ENCODE measurements around the gene EVA1A. TPM values are rescaled to one million over a fixed set of nuclear protein-coding genes. Genes with fewer than 3 reads are reported as not detected.

Gene EVA1A
- total and polyA plus RNA-seq, 2 experiments from 2014 or later = 4.6 to 7.9 TPM

GRCh38 chr2:75489721-75490120 lies 71.0 kb downstream of the EVA1A start:
- Histone ChIP-seq H3K27ac (ENCODE audit: low read depth) (no peak overlapping the region), H3F3A (replicated peaks; ENCODE audit: low read depth) (no peaks in the 10 kb centered on the region), H4K20me1 (replicated peaks; ENCODE audit: insufficient read depth) (no peaks in the 10 kb centered on the region), H3K27me3 (ENCODE audit: insufficient read depth) (no peaks in the 10 kb centered on the region), H3K4me2 (no peak overlapping the region), H3K36me3 (ENCODE audit: insufficient read depth) (no peaks in the 10 kb centered on the region), H3K9me2 (ENCODE audit: insufficient read depth) (0 out of 2 replicates have a peak, but pooled peaks cover 4% of the 10 kb centered on the region), H3K4me3 (no peak overlapping the region), H3K79me2 (replicated peaks; ENCODE audit: insufficient read depth) (no peaks in the 10 kb centered on the region), H3K4me1 (ENCODE audit: insufficient read depth) (no peaks in the 10 kb centered on the region), H2AFZ (no peak overlapping the region)
- DNase-seq (ENCODE audit: low spot score) = no peak
- H3K9me3 Mint-ChIP-seq = peaks cover 10% of the 10 kb centered on the region; the same call in 2 of the 3 replicates
- ATAC-seq = no peak
- H3K27me3 Mint-ChIP-seq (ENCODE audit: insufficient read depth, low read depth, poor library complexity) = peaks cover 2% of the 10 kb centered on the region
- no peaks in the 10 kb centered on the region for H3K4me1 Mint-ChIP-seq
- TF ChIP-seq ETS1 (IDR thresholded peaks at IDR 0.05) (no peak), NANOG (IDR thresholded peaks at IDR 0.05; ENCODE audit: borderline replicate concordance) (no peak), ZNF114 (CRISPR knock-in tag; IDR thresholded peaks at IDR 0.05) (no peak)
- no peak overlapping the region for H3K27ac Mint-ChIP-seq
- no peak overlapping the region for H3K4me3 Mint-ChIP-seq
- no peaks in the 10 kb centered on the region; the same call in 2 of the 3 replicates for H3K36me3 Mint-ChIP-seq (ENCODE audit: low read depth)

GRCh38 chr2:75488157-75488556 lies 72.6 kb downstream of the EVA1A start:
- H3K36me3 ChIP-seq (ENCODE audit: insufficient read depth) = no peaks in the 10 kb centered on the region
- DNase-seq (ENCODE audit: low spot score) (no peak), ATAC-seq (no peak)
- peaks cover 2% of the 10 kb centered on the region for H3K27me3 Mint-ChIP-seq (ENCODE audit: insufficient read depth, low read depth, poor library complexity)
- no peak overlapping the region for H3K4me3 ChIP-seq
- peaks cover 10% of the 10 kb centered on the region; the same call in 2 of the 3 replicates for H3K9me3 Mint-ChIP-seq
- 0 out of 2 replicates have a peak, but pooled peaks cover 6% of the 10 kb centered on the region for H3K9me2 ChIP-seq (ENCODE audit: insufficient read depth)
- H3K27ac ChIP-seq (ENCODE audit: low read depth) = no peak overlapping the region
- H3K27me3 ChIP-seq (ENCODE audit: insufficient read depth) = no peaks in the 10 kb centered on the region
- TF ChIP-seq ETS1 (IDR thresholded peaks at IDR 0.05) = no peak
- no peak for TF ChIP-seq JUNB (IDR thresholded peaks at IDR 0.05; ENCODE audit: unreplicated experiment)
- TF ChIP-seq CREB1 (CRISPR knock-in tag; IDR thresholded peaks at IDR 0.05; ENCODE audit: low read depth) = no peak
- no peak for TF ChIP-seq ZNF462 (CRISPR knock-in tag; IDR thresholded peaks at IDR 0.05)
- no peak for TF ChIP-seq ZNF114 (CRISPR knock-in tag; IDR thresholded peaks at IDR 0.05)
- no peak for TF ChIP-seq EZH2phosphoT487 (IDR thresholded peaks at IDR 0.05; ENCODE audit: unreplicated experiment)
- no peak for TF ChIP-seq POLR2AphosphoS5 (IDR thresholded peaks at IDR 0.05; ENCODE audit: low read depth)
- no peak for TF ChIP-seq NANOG (IDR thresholded peaks at IDR 0.05; ENCODE audit: borderline replicate concordance)
- TF ChIP-seq, protein P1, sequence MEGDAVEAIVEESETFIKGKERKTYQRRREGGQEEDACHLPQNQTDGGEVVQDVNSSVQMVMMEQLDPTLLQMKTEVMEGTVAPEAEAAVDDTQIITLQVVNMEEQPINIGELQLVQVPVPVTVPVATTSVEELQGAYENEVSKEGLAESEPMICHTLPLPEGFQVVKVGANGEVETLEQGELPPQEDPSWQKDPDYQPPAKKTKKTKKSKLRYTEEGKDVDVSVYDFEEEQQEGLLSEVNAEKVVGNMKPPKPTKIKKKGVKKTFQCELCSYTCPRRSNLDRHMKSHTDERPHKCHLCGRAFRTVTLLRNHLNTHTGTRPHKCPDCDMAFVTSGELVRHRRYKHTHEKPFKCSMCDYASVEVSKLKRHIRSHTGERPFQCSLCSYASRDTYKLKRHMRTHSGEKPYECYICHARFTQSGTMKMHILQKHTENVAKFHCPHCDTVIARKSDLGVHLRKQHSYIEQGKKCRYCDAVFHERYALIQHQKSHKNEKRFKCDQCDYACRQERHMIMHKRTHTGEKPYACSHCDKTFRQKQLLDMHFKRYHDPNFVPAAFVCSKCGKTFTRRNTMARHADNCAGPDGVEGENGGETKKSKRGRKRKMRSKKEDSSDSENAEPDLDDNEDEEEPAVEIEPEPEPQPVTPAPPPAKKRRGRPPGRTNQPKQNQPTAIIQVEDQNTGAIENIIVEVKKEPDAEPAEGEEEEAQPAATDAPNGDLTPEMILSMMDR (conservative IDR thresholded peaks at IDR 0.05; ENCODE audit: low read depth in 2 of 2) = no peak
- no peak for TF ChIP-seq EZH2 (IDR thresholded peaks at IDR 0.05; ENCODE audit: low read depth, unreplicated experiment)
- no peak for TF ChIP-seq STAT1 (IDR thresholded peaks at IDR 0.05; ENCODE audit: unreplicated experiment)
- H3F3A ChIP-seq (replicated peaks; ENCODE audit: low read depth) = no peaks in the 10 kb centered on the region
- no peak overlapping the region for H3K27ac Mint-ChIP-seq
- 0 out of 3 replicates have a peak, but pooled peaks cover 3% of the 10 kb centered on the region for H3K4me1 Mint-ChIP-seq
- no peaks in the 10 kb centered on the region for H4K20me1 ChIP-seq (replicated peaks; ENCODE audit: insufficient read depth)
- no peaks in the 10 kb centered on the region for H3K4me1 ChIP-seq (ENCODE audit: insufficient read depth)
- no peaks in the 10 kb centered on the region; the same call in 2 of the 3 replicates for H3K36me3 Mint-ChIP-seq (ENCODE audit: low read depth)
- no peak overlapping the region for H3K4me2 ChIP-seq
- no peak overlapping the region for H3K4me3 Mint-ChIP-seq
- no peak overlapping the region for H2AFZ ChIP-seq
- H3K79me2 ChIP-seq (replicated peaks; ENCODE audit: insufficient read depth) = no peaks in the 10 kb centered on the region
